ENCODE measurements around the gene KCNH4.
A peak's percentile ranks its signal among the peaks of the same experiment; 100 is the strongest.
"Not testable (repeated sequence)": the region's sequence is repeated elsewhere in the genome, so short reads cannot be mapped to it uniquely, and the experiment has no call there.

Gene KCNH4

GRCh38 chr17:42180922-42181850 is at the start of gene KCNH4:
TSS of gene KCNH4 (minus strand) at chr17:42181142. CDS start at chr17:42180945, 197 bp downstream.
- peak; percentile 95 to 97 for DNase-seq

- no peak for DNase-seq
These were observed 49.3 kb upstream of the KCNH4 start for GRCh38 chr17:42230225-42230624.

GRCh38 chr17:42227849-42228700 is 47.1 kb upstream of the KCNH4 start:
- DNase-seq = no peak

- no peak for DNase-seq
These were observed 44.7 kb upstream of the KCNH4 start for GRCh38 chr17:42225646-42226045.

- DNase-seq = no peak
These were observed 43.7 kb upstream of the KCNH4 start for GRCh38 chr17:42224651-42225050.

- DNase-seq = peak; percentile 44 to 67
These were observed 41.2 kb upstream of the KCNH4 start for GRCh38 chr17:42221886-42222745.

GRCh38 chr17:42219280-42219679 is 38.3 kb upstream of the KCNH4 start:
- not testable (repeated sequence) for DNase-seq

- DNase-seq = no peak
These were observed 33.2 kb upstream of the KCNH4 start for GRCh38 chr17:42214156-42214555.

- DNase-seq = no peak
These were observed 31.4 kb upstream of the KCNH4 start for GRCh38 chr17:42212382-42212781.

GRCh38 chr17:42211921-42212341 is 31.0 kb upstream of the KCNH4 start:
- not testable (repeated sequence) for DNase-seq

- DNase-seq = no peak
These were observed 29.1 kb upstream of the KCNH4 start for GRCh38 chr17:42210046-42210445.

- not testable (repeated sequence) for DNase-seq
These were observed 25.2 kb upstream of the KCNH4 start for GRCh38 chr17:42206153-42206612.

- no peak for DNase-seq
These were observed 22.4 kb upstream of the KCNH4 start for GRCh38 chr17:42203354-42203753.

GRCh38 chr17:42202696-42203095 is 21.8 kb upstream of the KCNH4 start:
- DNase-seq = no peak

GRCh38 chr17:42202159-42202558 is 21.2 kb upstream of the KCNH4 start:
- no peak for DNase-seq

- no peak for DNase-seq
These were observed 20.5 kb upstream of the KCNH4 start for GRCh38 chr17:42201458-42201772.

- DNase-seq = no peak
These were observed 19.9 kb upstream of the KCNH4 start for GRCh38 chr17:42200706-42201457.

GRCh38 chr17:42199416-42200011 is 18.6 kb upstream of the KCNH4 start:
- no peak for DNase-seq

- DNase-seq = no peak
These were observed 18.0 kb upstream of the KCNH4 start for GRCh38 chr17:42198897-42199296.

GRCh38 chr17:42197564-42198156 is 16.7 kb upstream of the KCNH4 start:
- no peak for DNase-seq

Measured in activated T-cell treated with anti-CD3 and anti-CD28 coated beads, Interleukin-2, amount 50 U/mL, for 48 hours (primary cell).